GM19397 (cell line): ENCODE data around the gene ABCB9.

Experiments used
- ATAC-seq: cut with Tn5 transposase; IDR thresholded peaks from one replicate; pipeline ENCODE4 v1.9.1; 2021; ENCODE audit warnings: mild to moderate bottlenecking, moderate library complexity; ENCODE audit not compliant: unreplicated experiment

The ABCB9 gene

DNA sequence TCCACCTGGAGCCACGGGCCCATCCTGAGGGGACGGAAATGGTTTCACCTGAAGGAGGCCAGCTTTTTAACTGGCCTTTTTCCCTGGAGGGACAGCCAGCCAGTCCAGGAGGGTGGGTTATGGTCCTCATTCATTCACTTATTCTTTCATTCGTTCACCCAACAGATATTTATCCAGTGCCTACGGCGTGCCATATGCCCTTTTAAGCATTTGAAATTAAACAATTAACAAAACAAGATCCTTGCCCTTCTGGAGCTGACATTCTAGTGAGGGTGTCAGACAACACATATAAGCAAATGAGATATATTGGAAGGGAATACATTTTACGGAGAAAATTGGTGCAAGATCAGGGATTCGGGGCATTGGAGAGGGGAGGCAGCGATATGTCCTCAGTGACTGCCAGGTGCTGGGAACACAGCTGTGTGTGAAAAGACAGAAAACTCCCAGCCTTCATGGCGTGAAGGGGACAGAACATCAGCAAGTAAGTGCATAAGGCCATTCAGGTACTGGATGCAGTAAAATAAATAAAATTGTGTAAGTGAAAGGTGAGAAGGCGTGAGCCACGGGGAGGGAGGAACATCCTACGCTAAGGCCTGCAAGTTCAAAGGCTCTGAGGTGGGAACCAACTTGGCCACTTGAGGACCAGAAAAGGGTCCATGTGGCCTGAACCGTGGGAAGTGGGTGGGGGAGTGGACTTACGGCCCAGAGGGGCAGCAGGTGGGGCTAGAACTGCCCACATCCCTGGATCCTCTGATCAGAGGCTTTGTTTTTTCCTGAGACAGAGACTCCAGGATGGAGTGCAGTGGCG, 684 bp upstream of the ABCB9 start:
- no peak for ATAC-seq

GRCh38 chr12:122965321-122965751, 927 bp downstream of the ABCB9 start:
- ATAC-seq: no peak

- no peak for ATAC-seq
These were observed 1.6 kb downstream of the ABCB9 start for GRCh38 chr12:122964439-122965257.

DNA sequence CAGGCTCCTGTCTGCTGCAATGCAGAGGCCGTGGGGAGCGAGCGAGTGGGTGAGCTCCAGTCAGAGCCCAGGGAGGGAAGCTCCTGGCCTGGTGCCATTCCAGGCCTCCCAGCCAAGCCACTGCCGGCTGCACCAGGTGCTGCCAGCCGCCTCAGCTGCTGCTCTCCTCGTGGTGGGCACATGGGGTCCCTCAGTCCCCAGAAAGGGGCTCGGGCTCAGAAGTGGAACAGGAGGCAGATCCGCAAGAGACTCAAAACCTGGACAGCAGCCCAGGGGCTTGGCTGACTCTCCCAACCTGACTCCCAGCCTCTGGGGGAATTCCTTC, 2.4 kb downstream of the ABCB9 start:
- ATAC-seq: no peak

GRCh38 chr12:122961531-122962329, 4.5 kb downstream of the ABCB9 start:
- ATAC-seq: no peak

- ATAC-seq: no peak
These were observed 6.1 kb downstream of the ABCB9 start for GRCh38 chr12:122960193-122960569.

- ATAC-seq: no peak
These were observed 6.6 kb downstream of the ABCB9 start for GRCh38 chr12:122959566-122960192.

- no peak for ATAC-seq
These were observed 7.9 kb downstream of the ABCB9 start for GRCh38 chr12:122958198-122958888.

GRCh38 chr12:122956035-122956434, 10.2 kb downstream of the ABCB9 start:
- no peak for ATAC-seq

- no peak for ATAC-seq
These were observed 11.1 kb downstream of the ABCB9 start for GRCh38 chr12:122955156-122955555.

DNA sequence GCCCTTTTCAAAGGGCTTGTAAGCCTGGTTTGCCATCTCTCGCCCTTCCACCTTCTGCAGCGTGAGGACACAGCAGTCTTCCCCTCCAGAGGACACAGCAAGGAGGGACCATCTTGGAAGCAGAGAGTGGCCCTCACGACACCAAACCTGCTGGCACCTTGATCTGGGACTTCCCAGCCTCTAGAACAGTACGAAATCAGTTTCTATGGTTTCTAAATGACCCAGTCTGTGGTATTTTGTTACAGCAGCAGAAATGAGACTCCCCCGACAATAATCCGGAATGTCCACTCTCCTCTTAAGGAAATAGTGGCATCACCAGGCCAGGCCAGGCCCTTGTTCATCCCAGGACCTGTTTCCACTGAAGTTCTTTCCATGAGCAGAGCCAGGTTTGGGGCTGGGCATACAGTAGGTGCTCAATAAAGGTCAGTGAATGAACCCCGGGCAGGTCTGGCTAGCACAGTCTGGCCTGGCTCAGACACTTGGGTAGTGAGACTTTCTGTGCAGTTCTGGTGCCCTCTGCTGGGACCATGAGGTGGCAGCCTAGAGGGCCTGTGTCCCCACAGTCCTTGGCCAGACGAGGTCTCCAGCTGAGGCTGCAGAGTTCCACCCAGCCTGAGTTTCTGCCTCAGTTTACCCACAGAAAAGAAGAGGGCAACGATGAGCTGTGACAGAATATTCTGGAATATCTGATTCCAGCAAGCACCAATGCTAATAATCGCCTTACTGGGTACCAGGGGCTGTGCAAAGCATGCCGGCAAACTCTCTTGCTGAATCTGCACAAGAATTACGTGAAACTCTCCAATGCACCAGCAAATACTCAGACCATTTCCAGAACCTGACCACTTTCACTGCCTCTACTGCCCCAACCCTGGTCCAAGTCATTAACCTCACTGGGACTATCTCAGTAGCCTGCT, 14.0 kb downstream of the ABCB9 start:
- peak; percentile 60 for ATAC-seq

DNA sequence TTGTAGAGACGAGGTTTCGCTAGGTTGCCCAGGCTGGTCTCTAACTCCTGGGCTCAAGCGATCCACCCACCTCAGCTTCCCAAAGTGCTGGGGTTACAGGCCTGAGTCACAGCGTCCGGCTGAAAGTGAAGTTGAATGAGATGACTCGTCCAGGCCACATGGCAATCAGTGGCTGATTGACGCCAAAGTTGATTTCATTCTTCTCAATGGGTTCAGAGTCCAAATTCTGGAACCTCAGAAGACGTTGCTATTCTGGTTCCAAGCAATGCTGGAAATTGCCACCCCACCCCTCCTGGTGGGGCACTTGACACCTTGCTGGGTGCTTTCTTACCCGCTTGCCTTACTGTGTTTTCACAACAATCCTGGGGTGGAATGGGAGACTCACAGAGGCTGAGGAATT, 14.9 kb downstream of the ABCB9 start:
- no peak for ATAC-seq

DNA sequence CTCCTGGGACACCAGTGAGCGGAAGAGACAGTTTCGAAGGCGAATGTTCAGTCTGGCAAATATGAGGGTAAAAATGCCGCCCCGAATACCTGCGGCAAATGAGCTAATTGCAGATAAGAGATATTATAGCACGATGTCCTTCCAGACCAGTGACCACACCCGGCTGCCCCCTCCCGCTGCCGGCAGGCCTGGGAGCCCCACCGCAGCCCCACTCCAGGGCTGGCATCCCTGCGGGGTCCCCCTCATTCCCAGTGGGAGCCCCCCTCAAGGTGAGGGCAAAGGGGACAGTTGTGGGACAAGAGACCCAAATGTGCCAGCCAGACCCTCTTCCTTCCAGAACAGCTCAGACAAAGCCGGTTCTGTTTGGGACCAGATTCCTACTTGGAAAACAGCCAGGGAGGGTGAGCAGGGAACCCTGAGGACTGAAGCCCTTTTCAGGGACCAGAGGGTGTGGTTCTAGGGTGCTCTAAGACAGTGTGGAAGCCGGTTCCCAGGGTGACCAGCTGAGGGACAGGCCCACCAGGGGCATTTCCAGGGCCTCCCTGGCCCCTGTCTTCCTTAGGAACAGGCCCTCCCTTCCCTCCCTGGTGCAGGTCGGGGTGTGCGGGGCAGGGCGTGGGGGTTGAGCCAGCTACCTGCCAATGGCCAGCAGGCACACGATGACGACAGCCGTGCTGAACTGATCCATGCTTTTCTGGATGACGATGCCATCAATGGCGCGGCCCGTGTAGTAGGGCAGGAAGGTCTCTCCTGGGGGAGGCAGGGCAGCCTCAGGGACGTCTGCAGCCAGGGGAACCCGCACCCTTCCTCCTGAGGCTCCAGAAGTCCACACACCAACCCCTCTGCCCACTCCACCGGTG, 16.2 kb downstream of the ABCB9 start:
- ATAC-seq: no peak

DNA sequence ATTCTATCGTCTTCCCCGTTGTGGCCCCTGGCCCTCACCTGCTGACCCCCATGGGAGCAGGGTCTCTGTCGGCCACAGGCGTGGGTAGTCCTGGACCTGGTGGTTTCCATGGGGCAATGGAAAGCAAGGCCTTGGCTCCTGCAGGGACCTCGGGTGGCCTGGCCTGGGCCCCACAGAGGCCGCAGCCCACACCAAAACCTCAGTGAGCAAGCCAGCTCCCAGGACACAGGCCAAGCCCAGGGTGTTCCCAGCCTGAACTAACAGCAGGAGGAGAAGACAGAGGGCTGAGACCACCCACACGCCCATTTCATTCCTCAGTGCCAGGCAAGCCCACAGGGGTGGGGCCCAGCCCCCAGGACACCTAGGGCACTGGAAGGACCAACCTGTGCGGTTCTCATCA, 16.9 kb downstream of the ABCB9 start:
- ATAC-seq: no peak

DNA sequence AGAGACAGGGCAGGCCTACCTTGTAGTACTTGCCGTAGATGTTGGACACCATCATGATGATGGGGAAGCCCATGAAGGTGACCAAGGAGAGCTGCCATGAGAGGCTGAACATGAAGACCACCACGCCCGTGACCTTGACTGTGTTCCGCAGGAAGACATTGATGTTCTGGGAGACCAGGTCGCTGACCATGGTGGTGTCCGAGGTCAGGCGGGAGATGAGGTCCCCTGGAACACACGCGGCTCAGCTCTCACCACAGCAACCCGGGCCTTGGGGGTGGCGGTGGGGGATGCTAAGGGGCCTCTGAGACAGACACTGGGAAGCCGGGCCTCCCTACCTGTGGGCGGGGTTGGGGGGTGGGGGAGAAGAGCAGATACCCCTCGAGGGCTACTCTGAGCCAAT, 17.7 kb downstream of the ABCB9 start:
- no peak for ATAC-seq

DNA sequence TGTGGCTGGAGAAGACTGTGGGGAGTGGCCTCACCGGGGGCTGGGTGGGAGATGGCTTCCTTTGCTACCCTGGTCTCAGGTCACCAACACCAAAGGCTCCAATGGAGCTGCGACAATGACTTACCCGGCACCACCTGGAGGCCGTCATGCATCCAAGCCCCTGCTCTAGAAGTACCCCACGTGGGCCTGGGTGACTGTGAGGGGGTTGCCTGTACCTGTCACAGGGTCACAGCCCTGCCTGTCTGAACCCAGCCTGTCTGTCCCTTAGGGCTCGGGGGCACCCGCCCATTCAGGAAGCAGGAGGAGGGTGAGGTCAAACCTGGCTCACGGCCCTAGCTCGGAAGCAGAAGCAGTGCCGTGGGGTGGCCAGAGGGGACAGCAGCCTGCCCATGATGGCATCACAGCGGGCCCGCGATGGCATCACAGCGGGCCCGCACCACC, 18.9 kb downstream of the ABCB9 start:
- no peak for ATAC-seq

GRCh38 chr12:122946690-122947341, 19.4 kb downstream of the ABCB9 start:
- ATAC-seq: peak; percentile 56
